ENCODE results near the gene NRAS. TPM values are rescaled to one million over a fixed set of nuclear protein-coding genes. Genes with fewer than 3 reads are reported as not detected.

NRAS gene
- total RNA-seq, 1 donor: 80.1 TPM

- no peak overlapping the region for H3K4me3 ChIP-seq (ENCODE audit: low read depth, low read length)
- TF ChIP-seq, protein P1, sequence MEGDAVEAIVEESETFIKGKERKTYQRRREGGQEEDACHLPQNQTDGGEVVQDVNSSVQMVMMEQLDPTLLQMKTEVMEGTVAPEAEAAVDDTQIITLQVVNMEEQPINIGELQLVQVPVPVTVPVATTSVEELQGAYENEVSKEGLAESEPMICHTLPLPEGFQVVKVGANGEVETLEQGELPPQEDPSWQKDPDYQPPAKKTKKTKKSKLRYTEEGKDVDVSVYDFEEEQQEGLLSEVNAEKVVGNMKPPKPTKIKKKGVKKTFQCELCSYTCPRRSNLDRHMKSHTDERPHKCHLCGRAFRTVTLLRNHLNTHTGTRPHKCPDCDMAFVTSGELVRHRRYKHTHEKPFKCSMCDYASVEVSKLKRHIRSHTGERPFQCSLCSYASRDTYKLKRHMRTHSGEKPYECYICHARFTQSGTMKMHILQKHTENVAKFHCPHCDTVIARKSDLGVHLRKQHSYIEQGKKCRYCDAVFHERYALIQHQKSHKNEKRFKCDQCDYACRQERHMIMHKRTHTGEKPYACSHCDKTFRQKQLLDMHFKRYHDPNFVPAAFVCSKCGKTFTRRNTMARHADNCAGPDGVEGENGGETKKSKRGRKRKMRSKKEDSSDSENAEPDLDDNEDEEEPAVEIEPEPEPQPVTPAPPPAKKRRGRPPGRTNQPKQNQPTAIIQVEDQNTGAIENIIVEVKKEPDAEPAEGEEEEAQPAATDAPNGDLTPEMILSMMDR (IDR thresholded peaks at IDR 0.05; ENCODE audit: insufficient read depth, low read length): no peak
- no peak for DNase-seq (ENCODE audit: low read depth)
Observed at GRCh38 chr1:114729782-114730181, 13.2 kb upstream of the NRAS start.

DNA sequence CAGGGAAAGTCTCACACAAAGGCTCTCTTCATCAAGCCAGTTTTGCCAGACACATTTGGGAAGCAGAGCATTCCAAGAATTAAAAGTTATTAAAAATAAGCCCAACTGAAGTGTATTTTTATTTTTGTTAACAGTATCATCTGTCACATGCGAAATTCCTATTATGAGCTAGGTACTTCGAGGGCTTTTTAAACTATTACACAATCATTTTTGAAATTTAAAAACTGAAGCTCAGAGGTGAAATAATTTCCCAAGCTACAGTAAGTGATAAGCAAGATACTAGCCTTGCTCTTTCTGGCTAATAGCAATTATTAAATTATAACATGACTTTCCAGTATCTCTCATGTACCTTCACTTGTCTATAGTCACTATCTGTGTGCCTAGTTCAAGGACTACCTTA is 12.0 kb upstream of the NRAS start:
- no peak for DNase-seq (ENCODE audit: low read depth)
- no peak overlapping the region for H3K4me3 ChIP-seq (ENCODE audit: low read depth, low read length)
- TF ChIP-seq, protein P1 (IDR thresholded peaks at IDR 0.05; ENCODE audit: insufficient read depth, low read length): no peak

- H3K4me3 ChIP-seq (ENCODE audit: low read depth, low read length): no peak overlapping the region
- DNase-seq (ENCODE audit: low read depth): no peak
- TF ChIP-seq, protein P1 (IDR thresholded peaks at IDR 0.05; ENCODE audit: insufficient read depth, low read length): no peak
Observed at GRCh38 chr1:114725230-114725629, 8.7 kb upstream of the NRAS start.

DNA sequence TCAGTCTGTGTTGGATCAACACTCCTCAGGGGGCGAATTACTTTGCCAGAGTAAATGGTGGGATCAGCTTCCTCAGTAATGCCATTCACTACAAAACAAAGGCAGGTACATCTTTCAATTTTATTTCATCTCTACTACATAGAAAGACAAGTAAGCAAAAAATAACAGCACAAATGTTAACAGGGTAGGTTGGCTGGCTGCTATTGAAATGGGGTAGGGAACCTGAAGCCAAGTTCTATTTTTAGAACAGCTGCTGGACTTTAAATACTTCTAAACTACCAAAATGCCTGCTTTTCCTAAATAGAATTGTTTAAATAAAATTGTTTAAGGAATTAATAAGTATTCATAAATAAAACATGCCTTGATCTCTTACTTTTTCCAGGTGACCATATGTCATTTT is 7.3 kb upstream of the NRAS start:
- H3K4me3 ChIP-seq (ENCODE audit: low read depth, low read length): no peak overlapping the region
- DNase-seq (ENCODE audit: low read depth): peak; percentile 16
- TF ChIP-seq, protein P1 (IDR thresholded peaks at IDR 0.05; ENCODE audit: insufficient read depth, low read length): no peak

DNA sequence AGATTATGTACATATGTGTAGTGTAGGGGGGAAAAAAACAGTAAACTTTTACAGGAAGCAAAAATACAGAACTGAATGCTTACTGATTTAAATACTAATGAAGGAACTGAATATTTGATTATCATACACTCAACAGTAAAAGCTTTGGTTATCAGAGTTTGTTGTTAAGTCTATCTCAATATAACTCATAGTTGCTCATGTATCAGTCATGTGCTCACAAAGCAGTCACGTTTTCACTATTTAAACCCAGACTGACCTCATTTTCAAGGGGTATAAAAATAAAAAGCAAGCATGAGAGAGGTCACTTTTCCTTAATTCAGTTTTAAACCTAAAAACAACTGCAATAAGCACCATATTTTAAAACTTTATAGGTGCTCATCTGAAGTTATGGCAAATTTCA is 6.9 kb upstream of the NRAS start:
- no peak for DNase-seq (ENCODE audit: low read depth)
- TF ChIP-seq, protein P1 (IDR thresholded peaks at IDR 0.05; ENCODE audit: insufficient read depth, low read length): no peak
- no peak overlapping the region for H3K4me3 ChIP-seq (ENCODE audit: low read depth, low read length)

DNA sequence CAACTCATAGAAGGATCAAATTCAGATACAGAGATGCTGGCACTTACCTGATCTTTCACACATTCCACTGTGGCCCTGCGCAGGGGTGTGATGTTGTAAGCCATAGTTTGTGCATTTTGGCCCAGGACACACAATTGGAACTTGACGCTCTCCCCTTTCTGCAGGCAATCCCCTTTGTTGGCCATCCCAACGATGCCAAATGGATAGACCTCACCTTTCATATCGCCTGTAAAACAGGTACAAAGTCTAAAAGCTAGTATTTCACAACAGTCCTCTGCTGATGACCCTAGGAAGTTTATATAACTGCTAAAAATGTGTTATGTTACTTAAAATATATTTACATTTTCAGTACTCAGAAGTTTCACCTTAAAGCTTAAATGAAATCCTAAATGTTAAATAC is 3.9 kb upstream of the NRAS start:
- no peak overlapping the region for H3K4me3 ChIP-seq (ENCODE audit: low read depth, low read length)
- TF ChIP-seq, protein P1 (IDR thresholded peaks at IDR 0.05; ENCODE audit: insufficient read depth, low read length): no peak
- no peak for DNase-seq (ENCODE audit: low read depth)

DNA sequence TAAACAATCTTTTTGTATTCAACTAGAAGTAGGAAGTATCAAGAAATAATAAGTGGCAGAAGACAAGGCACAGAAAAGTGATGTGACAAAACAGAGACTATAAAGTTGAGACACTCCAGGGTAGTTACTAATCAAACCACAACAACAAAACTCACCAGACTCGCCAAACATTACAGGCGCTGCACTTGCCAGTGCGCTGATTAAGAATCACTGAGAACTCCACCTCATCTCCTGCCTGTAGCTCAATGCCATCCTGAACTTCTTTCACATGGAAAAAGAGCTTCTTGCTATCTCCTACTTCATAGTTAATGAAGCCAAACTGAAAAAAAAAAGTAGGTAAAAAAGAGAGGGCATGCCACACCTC is 2.8 kb upstream of the NRAS start:
- H3K4me3 ChIP-seq (ENCODE audit: low read depth, low read length): no peak overlapping the region
- TF ChIP-seq, protein P1 (IDR thresholded peaks at IDR 0.05; ENCODE audit: insufficient read depth, low read length): no peak
- DNase-seq (ENCODE audit: low read depth): peak; percentile 11

All from fibroblast of the aortic adventitia (primary cell).